ENCODE results near the gene CACNA2D2.

The CACNA2D2 gene

GRCh38 chr3:50502225-50502583 is 1.2 kb downstream of the CACNA2D2 start:
- no peak for DNase-seq (ENCODE audit: low read depth)

GRCh38 chr3:50495609-50496423 is 7.6 kb downstream of the CACNA2D2 start:
- no peak for DNase-seq (ENCODE audit: low read depth)

- DNase-seq (ENCODE audit: low read depth), result no peak
Observed at GRCh38 chr3:50494126-50494525, 9.3 kb downstream of the CACNA2D2 start.

- DNase-seq (ENCODE audit: low read depth), result no peak
Observed at GRCh38 chr3:50493623-50494022, 9.8 kb downstream of the CACNA2D2 start.

- no peak for DNase-seq (ENCODE audit: low read depth)
Observed at GRCh38 chr3:50493086-50493485, 10.3 kb downstream of the CACNA2D2 start.

GRCh38 chr3:50491023-50491422 is 12.4 kb downstream of the CACNA2D2 start:
- no peak for DNase-seq (ENCODE audit: low read depth)

GRCh38 chr3:50490424-50490823 is 13.0 kb downstream of the CACNA2D2 start:
- DNase-seq (ENCODE audit: low read depth), result no peak

GRCh38 chr3:50487181-50487580 is 16.3 kb downstream of the CACNA2D2 start:
- DNase-seq (ENCODE audit: low read depth), result no peak

- DNase-seq (ENCODE audit: low read depth), result no peak
Observed at GRCh38 chr3:50486219-50486888, 17.1 kb downstream of the CACNA2D2 start.

- no peak for DNase-seq (ENCODE audit: low read depth)
Observed at GRCh38 chr3:50484722-50485121, 18.7 kb downstream of the CACNA2D2 start.

GRCh38 chr3:50483374-50483773 is 20.1 kb downstream of the CACNA2D2 start:
- no peak for DNase-seq (ENCODE audit: low read depth)

GRCh38 chr3:50481992-50482391 is 21.4 kb downstream of the CACNA2D2 start:
- no peak for DNase-seq (ENCODE audit: low read depth)

- no peak for DNase-seq (ENCODE audit: low read depth)
Observed at GRCh38 chr3:50480471-50480870, 23.0 kb downstream of the CACNA2D2 start.

- no peak for DNase-seq (ENCODE audit: low read depth)
Observed at GRCh38 chr3:50479523-50479922, 23.9 kb downstream of the CACNA2D2 start.

- no peak for DNase-seq (ENCODE audit: low read depth)
Observed at GRCh38 chr3:50478671-50479260, 24.7 kb downstream of the CACNA2D2 start.

- DNase-seq (ENCODE audit: low read depth), result no peak
Observed at GRCh38 chr3:50478051-50478450, 25.4 kb downstream of the CACNA2D2 start.

GRCh38 chr3:50475348-50475747 is 28.1 kb downstream of the CACNA2D2 start:
- no peak for DNase-seq (ENCODE audit: low read depth)

- no peak for DNase-seq (ENCODE audit: low read depth)
Observed at GRCh38 chr3:50474717-50475116, 28.7 kb downstream of the CACNA2D2 start.

GRCh38 chr3:50473768-50474167 is 29.7 kb downstream of the CACNA2D2 start:
- no peak for DNase-seq (ENCODE audit: low read depth)

- DNase-seq (ENCODE audit: low read depth), result no peak
Observed at GRCh38 chr3:50472958-50473357, 30.5 kb downstream of the CACNA2D2 start.

GRCh38 chr3:50470658-50471057 is 32.8 kb downstream of the CACNA2D2 start:
- DNase-seq (ENCODE audit: low read depth), result no peak

- DNase-seq (ENCODE audit: low read depth), result no peak
Observed at GRCh38 chr3:50467919-50468318, 35.5 kb downstream of the CACNA2D2 start.

- no peak for DNase-seq (ENCODE audit: low read depth)
Observed at GRCh38 chr3:50466177-50466576, 37.3 kb downstream of the CACNA2D2 start.

All from stimulated activated CD8-positive, alpha-beta memory T cell treated with anti-CD3 and anti-CD28 coated beads, Interleukin-4, amount 100 ng/mL, for 24 hours (primary cell).